HEK293T (cell line): ENCODE results near the gene SPEF2.

ENCODE experiments used
- ARNT ChIP-seq: fragments of 450-650 bp; IDR thresholded peaks from 2 replicates; pipeline ENCODE4 v1.6.1; 2017; ENCODE audit warnings: mild to moderate bottlenecking
- BHLHE40 ChIP-seq: fragments of 450-650 bp; IDR thresholded peaks from 2 replicates; pipeline ENCODE4 v1.6.1; 2016; ENCODE audit warnings: mild to moderate bottlenecking, moderate library complexity, borderline replicate concordance
- FOXA1 ChIP-seq: fragments of 450-650 bp; IDR thresholded peaks from 2 replicates; pipeline ENCODE4 v1.6.1; 2016; ENCODE audit warnings: mild to moderate bottlenecking
- FOXK2 ChIP-seq: fragments of 450-650 bp; IDR thresholded peaks from 2 replicates; pipeline ENCODE4 v1.6.1; 2016; ENCODE audit warnings: mild to moderate bottlenecking
- HDGF ChIP-seq: fragments of 450-650 bp; IDR thresholded peaks from 2 replicates; pipeline ENCODE4 v1.6.1; 2017; ENCODE audit warnings: antibody characterized with exemption, borderline replicate concordance
- NFRKB ChIP-seq: fragments of 450-650 bp; IDR thresholded peaks from 2 replicates; pipeline ENCODE4 v1.6.1; 2016; ENCODE audit warnings: mild to moderate bottlenecking, moderate library complexity
- SP1 ChIP-seq: fragments of 450-650 bp; IDR thresholded peaks from 2 replicates; pipeline ENCODE4 v1.6.1; 2017
- SUZ12 ChIP-seq: fragments of 450-650 bp; IDR thresholded peaks from 2 replicates; pipeline ENCODE4 v1.6.1; 2016; ENCODE audit warnings: mild to moderate bottlenecking
- TARDBP ChIP-seq: fragments of 450-650 bp; IDR thresholded peaks from 2 replicates; pipeline ENCODE4 v1.6.1; 2016
- ZNF384 ChIP-seq: fragments of 450-650 bp; IDR thresholded peaks from 2 replicates; pipeline ENCODE4 v1.6.1; 2016
- TF ChIP-seq, protein P1 (sequence below): fragments of 450-650 bp; IDR thresholded peaks from 2 replicates; pipeline ENCODE4 v1.6.1; 2016

DNA sequence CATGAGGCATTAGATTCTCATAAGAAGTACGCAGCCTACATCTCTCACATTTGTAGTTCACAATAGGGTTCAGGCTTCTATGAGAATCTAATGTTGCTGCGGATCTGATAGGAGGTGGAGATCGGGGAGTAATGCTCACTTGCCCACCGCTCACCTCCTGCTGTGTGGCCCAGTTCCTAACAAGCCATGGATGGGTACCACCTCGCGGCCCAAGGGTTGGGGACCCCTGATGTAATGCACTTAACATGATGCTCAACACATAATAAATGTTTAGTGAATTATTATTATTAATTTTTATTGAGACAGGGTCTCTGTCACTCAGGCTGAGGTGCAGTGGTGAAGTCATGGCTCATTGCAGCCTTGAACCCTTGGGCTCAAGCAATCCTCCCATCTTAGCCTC lies 134.3 kb downstream of the SPEF2 start:
- TF ChIP-seq FOXK2: no peak
- no peak for TF ChIP-seq SUZ12
- no peak for TF ChIP-seq FOXA1
- TF ChIP-seq, protein P1, sequence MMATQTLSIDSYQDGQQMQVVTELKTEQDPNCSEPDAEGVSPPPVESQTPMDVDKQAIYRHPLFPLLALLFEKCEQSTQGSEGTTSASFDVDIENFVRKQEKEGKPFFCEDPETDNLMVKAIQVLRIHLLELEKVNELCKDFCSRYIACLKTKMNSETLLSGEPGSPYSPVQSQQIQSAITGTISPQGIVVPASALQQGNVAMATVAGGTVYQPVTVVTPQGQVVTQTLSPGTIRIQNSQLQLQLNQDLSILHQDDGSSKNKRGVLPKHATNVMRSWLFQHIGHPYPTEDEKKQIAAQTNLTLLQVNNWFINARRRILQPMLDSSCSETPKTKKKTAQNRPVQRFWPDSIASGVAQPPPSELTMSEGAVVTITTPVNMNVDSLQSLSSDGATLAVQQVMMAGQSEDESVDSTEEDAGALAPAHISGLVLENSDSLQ: no peak
- TF ChIP-seq ARNT: no peak
- no peak for TF ChIP-seq TARDBP
- TF ChIP-seq SP1: no peak
- TF ChIP-seq BHLHE40: no peak
- TF ChIP-seq NFRKB: no peak
- no peak for TF ChIP-seq HDGF
- no peak for TF ChIP-seq ZNF384
